OCI-M1 (cell line): ENCODE results near the gene MAP3K14.

ENCODE experiments used
- DNase-seq: peaks from one replicate; lab custom pipeline; 2025; lab: John Stamatoyannopoulos, UW

Gene MAP3K14

GRCh38 chr17:45300060-45300751, 16.6 kb downstream of the MAP3K14 start:
- no peak for DNase-seq

- no peak for DNase-seq
These were observed 17.5 kb downstream of the MAP3K14 start for GRCh38 chr17:45299361-45299760.

- no peak for DNase-seq
These were observed 18.1 kb downstream of the MAP3K14 start for GRCh38 chr17:45298546-45299285.

GRCh38 chr17:45296833-45297124, 20.0 kb downstream of the MAP3K14 start:
- DNase-seq, result no peak

GRCh38 chr17:45296003-45296832, 20.6 kb downstream of the MAP3K14 start:
- peak; percentile 95 for DNase-seq

GRCh38 chr17:45294506-45294905, 22.3 kb downstream of the MAP3K14 start:
- no peak for DNase-seq

GRCh38 chr17:45293413-45294211, 23.2 kb downstream of the MAP3K14 start:
- peak; percentile 32 for DNase-seq

GRCh38 chr17:45292696-45293412, 24.0 kb downstream of the MAP3K14 start:
- DNase-seq, result no peak

- DNase-seq, result peak; percentile 21
These were observed 25.5 kb downstream of the MAP3K14 start for GRCh38 chr17:45291171-45291805.

GRCh38 chr17:45290269-45290765, 26.5 kb downstream of the MAP3K14 start:
- DNase-seq, result no peak

GRCh38 chr17:45289301-45290268, 27.2 kb downstream of the MAP3K14 start:
- no peak for DNase-seq

GRCh38 chr17:45288825-45289224, 28.0 kb downstream of the MAP3K14 start:
- DNase-seq, result no peak

GRCh38 chr17:45287526-45288500, 29.0 kb downstream of the MAP3K14 start:
- DNase-seq, result no peak

- no peak for DNase-seq
These were observed 30.5 kb downstream of the MAP3K14 start for GRCh38 chr17:45286286-45286685.

- DNase-seq, result no peak
These were observed 32.4 kb downstream of the MAP3K14 start for GRCh38 chr17:45284176-45285140.

- no peak for DNase-seq
These were observed 33.1 kb downstream of the MAP3K14 start for GRCh38 chr17:45283711-45284110.
